ENCODE results near the gene PTGFRN.

DNA sequence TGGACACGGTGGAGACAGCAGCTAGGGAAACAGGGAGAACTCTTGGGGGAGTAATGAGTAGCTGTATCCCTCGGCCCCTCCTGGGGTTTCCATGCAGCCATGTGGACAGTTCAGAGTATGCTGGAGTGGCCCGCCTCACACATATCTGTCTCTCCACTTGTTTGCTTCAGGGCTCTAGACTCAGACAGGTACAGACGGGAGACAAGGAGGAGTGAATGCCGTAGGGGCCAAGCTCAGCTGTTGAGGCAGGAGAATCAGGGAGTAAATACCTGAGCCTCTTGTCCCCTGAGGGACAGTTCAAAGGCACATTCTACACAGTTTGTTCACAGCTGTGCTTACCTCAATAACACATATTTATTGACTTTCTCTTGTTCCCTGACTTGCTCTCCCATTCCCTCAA lies 7.7 kb upstream of the PTGFRN start:
- TF ChIP-seq POLR2AphosphoS5 (IDR thresholded peaks at IDR 0.05; ENCODE audit: low read depth, low read length) (no peak), POLR2A (IDR thresholded peaks at IDR 0.05; ENCODE audit: control extremely low read depth in 1 of 2, low read depth in 2 of 2, low read length in 2 of 2) (no peak), SP1 (IDR thresholded peaks at IDR 0.05; ENCODE audit: low read depth, low read length) (no peak)

All from H1 (cell line).